ENCODE data around the gene RPS6KC1.

DNA sequence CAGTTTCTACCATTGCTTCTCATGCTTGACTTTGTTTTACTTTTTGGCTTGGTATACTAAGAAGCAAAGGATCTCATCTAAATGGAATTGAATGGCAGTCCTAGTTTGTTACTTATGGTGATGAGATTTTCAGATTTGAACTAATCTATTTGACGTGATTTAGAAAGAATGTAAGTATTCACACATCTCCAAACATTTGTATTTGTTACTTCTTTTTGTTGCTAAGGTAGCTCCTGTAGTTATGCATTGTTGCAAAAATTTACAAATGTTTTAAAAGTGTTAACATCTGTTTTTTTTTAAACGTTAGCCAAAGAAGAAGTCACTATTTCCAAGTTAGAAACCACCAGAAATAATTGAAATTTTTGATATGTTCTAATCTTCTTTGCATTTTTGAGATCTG, 222.5 kb downstream of the RPS6KC1 start:
- TF ChIP-seq POLR2AphosphoS5 (IDR thresholded peaks at IDR 0.05; ENCODE audit: low read depth, low read length) (no peak), POLR2A (IDR thresholded peaks at IDR 0.05; ENCODE audit: low read depth, low read length) (no peak), TAF1 (IDR thresholded peaks at IDR 0.05; ENCODE audit: low read depth, low read length) (no peak), SPI1 (IDR thresholded peaks at IDR 0.05; ENCODE audit: low read depth, low read length) (no peak), PAX5 (IDR thresholded peaks at IDR 0.05; ENCODE audit: insufficient read depth, low read length, severe bottlenecking) (no peak)

Data from GM12891 (cell line).